CD8-positive, alpha-beta memory T cell (primary cell): ENCODE measurements around the gene SIRPD. TPM values are rescaled to one million over a fixed set of nuclear protein-coding genes. Genes with fewer than 3 reads are reported as not detected.

Experiments used
- CTCF ChIA-PET: fragments of 350-600 bp; sonication (Branson Sonifier 250); formaldehyde crosslinking; loops from one replicate; lab custom pipeline; 2021; ENCODE audit warnings: antibody characterized with exemption; lab: Charles Lee
- POLR2A ChIA-PET: fragments of 350-600 bp; sonication (Branson Sonifier 250); formaldehyde crosslinking; loops from one replicate; lab custom pipeline; 2021; ENCODE audit warnings: antibody characterized with exemption; lab: Charles Lee
- DNase-seq, 5 donors: peaks; one replicate each; pipeline versions ENCODE4 v3.0.0 to v3.0.0-alpha.2; 2020 to 2022; ENCODE audit warnings: mixed read lengths in 1 of 5
- H3K27ac ChIP-seq: one replicate; pipeline ENCODE4 v1.7.0; 2013; ENCODE audit warnings: low read depth, mild to moderate bottlenecking, low read length, moderate library complexity
- H3K27me3 ChIP-seq: 2 replicates; pipeline ENCODE4 v1.7.0; 2013; ENCODE audit warnings: low read length, mild to moderate bottlenecking; ENCODE audit not compliant: insufficient read depth, poor library complexity, severe bottlenecking
- H3K36me3 ChIP-seq: 2 replicates; pipeline ENCODE4 v1.7.0; 2013; ENCODE audit warnings: mild to moderate bottlenecking, low read length, moderate library complexity; ENCODE audit not compliant: insufficient read depth
- H3K4me1 ChIP-seq: 2 replicates; pipeline ENCODE4 v1.7.0; 2013; ENCODE audit warnings: mild to moderate bottlenecking, low read length, moderate library complexity; ENCODE audit not compliant: insufficient read depth
- H3K4me3 ChIP-seq: 2 replicates; pipeline ENCODE4 v1.7.0; 2013; ENCODE audit warnings: mild to moderate bottlenecking, low read length
- H3K9me3 ChIP-seq: 2 replicates; pipeline ENCODE4 v1.7.0; 2013; ENCODE audit warnings: mild to moderate bottlenecking, low read length
- H3K27ac Mint-ChIP-seq, 8 donors: one replicate each; pipeline ENCODE4 v1.8.0; 2020 to 2021; ENCODE audit warnings: mixed read lengths in 8 of 8, mild to moderate bottlenecking in 6 of 8, inconsistent platforms in 3 of 8, moderate library complexity in 3 of 8
- H3K27me3 Mint-ChIP-seq, 2 donors: one replicate each; pipeline ENCODE4 v1.8.0; 2020 to 2021; ENCODE audit warnings: mixed read lengths in 2 of 2, mild to moderate bottlenecking in 1 of 2, moderate library complexity in 1 of 2
- H3K36me3 Mint-ChIP-seq, 3 donors: one replicate each; pipeline ENCODE4 v1.8.0; 2020 to 2021; ENCODE audit warnings: mixed read lengths in 3 of 3, inconsistent platforms in 1 of 3, mild to moderate bottlenecking in 1 of 3
- H3K4me1 Mint-ChIP-seq, 3 donors: one replicate each; pipeline ENCODE4 v1.8.0; 2020 to 2021; ENCODE audit warnings: mixed read lengths in 3 of 3, inconsistent platforms in 1 of 3, mild to moderate bottlenecking in 1 of 3
- H3K4me3 Mint-ChIP-seq, 7 donors: one replicate each; pipeline ENCODE4 v1.8.0; 2020 to 2021; ENCODE audit warnings: mixed read lengths in 7 of 7, mild to moderate bottlenecking in 6 of 7, moderate library complexity in 4 of 7, inconsistent platforms in 2 of 7
- H3K9me3 Mint-ChIP-seq, 5 donors: one replicate each; pipeline ENCODE4 v1.8.0; 2020 to 2022; ENCODE audit warnings: mixed read lengths in 5 of 5, mild to moderate bottlenecking in 3 of 5, moderate library complexity in 2 of 5, inconsistent platforms in 1 of 5
- polyA plus RNA-seq: library from polyadenylated mRNA; unstranded; fragments of 300-500 nt; fragmentation: Illumina TruSeq; gene quantifications from one replicate; pipeline ENCODE4 v1.2.3, GENCODE V29; 2021
- total RNA-seq, 2 experiments: library from RNA; stranded (reverse); gene quantifications; one replicate each; pipeline ENCODE4 v1.2.3, GENCODE V29; 2021

Gene SIRPD
- total RNA-seq (not detected), polyA plus RNA-seq (not detected)

GRCh38 chr20:1557605-1558004, at the start of gene SIRPD:
Gene SIRPD, minus strand, starts transcription at chr20:1557705. Its CDS starts 52 bp downstream, at chr20:1557653.
- no peak for DNase-seq
- Mint-ChIP-seq H3K4me3 (no peak within 1 kb of the TSS), H3K9me3 (peaks cover 0 to 6% (median 3%) of the 10 kb centered on the region in 5 donors), H3K27me3 (peaks cover 0 to 2% of the 10 kb centered on the region in 2 donors), H3K4me1 (peaks cover 0 to 8% (median 7%) of the 10 kb centered on the region in 3 donors), H3K36me3 (peaks cover 0 to 15% (median 5%) of the 10 kb centered on the region in 3 donors), H3K27ac (peak within 1 kb of the TSS in 3 of 8 donors; percentile 25 to 66 (median 33))
- H3K27ac ChIP-seq, result no peak within 1 kb of the TSS
- H3K36me3 ChIP-seq, result no peaks in the 10 kb centered on the region
- H3K9me3 ChIP-seq, result no peaks in the 10 kb centered on the region
- ChIA-PET POLR2A (no interaction called here), CTCF (interaction anchor here (2.5 to 3.7 kb wide), 2 partner anchors 177 to 219 kb away, joined by 14 to 20 read pairs; no protein-coding TSS in a partner anchor)
- no peaks in the 10 kb centered on the region for H3K27me3 ChIP-seq
- H3K4me1 ChIP-seq, result no peaks in the 10 kb centered on the region
- no peak within 1 kb of the TSS for H3K4me3 ChIP-seq

DNA sequence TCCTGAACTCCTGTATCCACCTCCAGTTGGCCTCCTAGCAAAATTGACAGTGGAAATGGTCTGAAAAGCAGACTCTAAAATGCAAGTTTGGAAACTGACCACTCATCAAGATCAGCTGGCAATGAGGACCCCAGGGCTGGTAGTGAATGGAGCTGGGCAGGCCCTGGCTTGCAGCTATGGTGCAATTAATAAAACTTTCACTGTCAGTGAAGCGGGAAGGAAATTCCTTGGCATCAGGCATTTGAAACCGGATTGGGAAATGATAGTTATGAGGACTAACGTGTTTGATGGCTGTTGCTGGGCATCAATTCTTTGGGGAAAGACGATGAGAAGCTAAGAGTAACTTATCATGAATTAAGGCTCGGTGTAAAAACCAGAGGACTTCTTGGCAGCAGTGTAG, 43.2 kb upstream of the SIRPD start:
- Histone ChIP-seq H3K4me1 (no peaks in the 10 kb centered on the region), H3K27ac (no peak overlapping the region), H3K9me3 (no peaks in the 10 kb centered on the region), H3K4me3 (no peak overlapping the region), H3K36me3 (no peaks in the 10 kb centered on the region), H3K27me3 (no peaks in the 10 kb centered on the region)
- Mint-ChIP-seq H3K9me3 (no peaks in the 10 kb centered on the region), H3K27ac (no peak overlapping the region), H3K27me3 (no peaks in the 10 kb centered on the region), H3K4me3 (no peak overlapping the region), H3K4me1 (no peaks in the 10 kb centered on the region), H3K36me3 (peaks cover 0 to 33% (median 0%) of the 10 kb centered on the region in 3 donors)
- ChIA-PET CTCF (no interaction called here), POLR2A (no interaction called here)
- no peak for DNase-seq

DNA sequence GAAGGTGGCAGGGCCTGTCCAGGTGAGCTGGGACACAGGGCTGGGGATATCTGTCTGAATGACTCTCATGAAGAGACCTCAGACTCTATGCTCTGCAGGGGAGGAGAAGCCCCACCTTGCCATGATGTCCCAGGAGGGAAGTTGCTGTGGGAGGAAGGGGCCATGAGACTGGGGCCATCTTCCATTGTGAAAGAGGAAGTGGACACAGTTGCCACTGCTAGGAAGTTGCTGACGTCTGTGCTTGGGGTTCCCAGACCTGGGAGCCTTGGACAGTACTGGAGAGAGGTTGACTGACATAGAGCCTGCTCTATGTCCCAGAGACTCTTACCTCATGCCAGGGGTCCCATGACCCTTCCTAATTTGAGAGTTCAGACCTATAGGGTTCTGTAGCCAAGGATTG, 37.8 kb upstream of the SIRPD start:
- ChIA-PET CTCF (no interaction called here), POLR2A (no interaction called here)
- Histone ChIP-seq H3K9me3 (no peaks in the 10 kb centered on the region), H3K36me3 (no peaks in the 10 kb centered on the region), H3K4me3 (no peak overlapping the region), H3K4me1 (no peaks in the 10 kb centered on the region), H3K27me3 (no peaks in the 10 kb centered on the region), H3K27ac (no peak overlapping the region)
- Mint-ChIP-seq H3K9me3 (no peaks in the 10 kb centered on the region), H3K27me3 (no peaks in the 10 kb centered on the region), H3K27ac (peak overlapping the region in 1 of 8 donors; percentile 78), H3K36me3 (peaks cover 0 to 18% (median 3%) of the 10 kb centered on the region in 3 donors), H3K4me1 (no peaks in the 10 kb centered on the region), H3K4me3 (no peak overlapping the region)
- no peak for DNase-seq

GRCh38 chr20:1588533-1589460, 31.3 kb upstream of the SIRPD start:
- Histone ChIP-seq H3K4me1 (no peaks in the 10 kb centered on the region), H3K9me3 (no peaks in the 10 kb centered on the region), H3K36me3 (no peaks in the 10 kb centered on the region), H3K4me3 (no peak overlapping the region), H3K27ac (no peak overlapping the region), H3K27me3 (no peaks in the 10 kb centered on the region)
- ChIA-PET CTCF (interaction anchor here (1.3 to 2.0 kb wide), 2 partner anchors 108 to 145 kb away, joined by 3 to 8 read pairs; no protein-coding TSS in a partner anchor), POLR2A (interaction anchor here (0.6 kb wide), 1 partner anchor 36 kb away, joined by 3 read pairs; no protein-coding TSS in a partner anchor)
- H3K4me1 Mint-ChIP-seq, result peaks cover 0 to 41% (median 33%) of the 10 kb centered on the region in 3 donors
- no peaks in the 10 kb centered on the region for H3K27me3 Mint-ChIP-seq
- no peaks in the 10 kb centered on the region for H3K9me3 Mint-ChIP-seq
- peak in 1 of 5 donors; percentile 50 for DNase-seq
- peak overlapping the region in 4 of 8 donors; percentile 80 to 95 (median 86) for H3K27ac Mint-ChIP-seq
- H3K4me3 Mint-ChIP-seq, result peak overlapping the region in 3 of 7 donors; percentile 43 to 60 (median 45)
- H3K36me3 Mint-ChIP-seq, result peaks cover 0 to 1% (median 0%) of the 10 kb centered on the region in 3 donors

DNA sequence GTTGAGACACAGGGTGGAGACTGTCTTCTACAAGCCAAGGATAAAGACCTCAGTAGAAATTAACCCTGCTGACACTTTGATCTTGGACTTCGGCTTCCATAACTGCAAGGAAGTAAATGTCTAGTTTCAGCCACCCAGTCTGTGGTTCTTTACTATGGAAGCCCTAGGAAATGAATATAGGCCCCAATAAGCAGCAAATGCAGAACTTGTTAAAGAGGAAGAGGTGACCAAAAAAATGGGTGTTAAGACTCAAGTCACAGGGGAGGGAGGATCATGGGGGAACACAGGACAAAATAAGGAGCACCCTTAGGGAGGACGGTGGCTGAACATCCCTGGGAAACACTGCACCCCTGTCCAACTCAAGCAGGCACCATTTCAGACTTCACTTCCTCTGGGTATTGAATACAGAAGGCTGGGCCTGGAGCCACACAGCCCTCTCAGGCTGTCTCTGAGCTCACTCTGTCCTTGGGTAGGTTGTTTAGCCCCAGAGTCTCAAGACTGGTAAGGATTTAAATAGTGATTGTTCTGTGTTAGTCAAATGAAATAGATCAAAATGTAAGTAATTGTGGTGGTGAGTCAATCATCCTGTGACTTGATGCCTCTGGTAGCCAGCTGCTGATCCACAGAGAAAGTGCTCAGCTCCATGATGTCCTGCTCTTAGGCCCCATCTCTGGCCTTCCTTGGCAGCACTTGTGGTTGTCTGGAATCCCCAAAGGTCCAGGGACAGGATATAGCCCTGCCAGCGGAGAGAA, 30.5 kb upstream of the SIRPD start:
- H3K36me3 Mint-ChIP-seq, result peaks cover 0 to 1% (median 0%) of the 10 kb centered on the region in 3 donors
- H3K27me3 ChIP-seq, result no peaks in the 10 kb centered on the region
- peak overlapping the region in 3 of 7 donors; percentile 43 to 60 (median 45) for H3K4me3 Mint-ChIP-seq
- no peak overlapping the region for H3K4me3 ChIP-seq
- H3K9me3 ChIP-seq, result no peaks in the 10 kb centered on the region
- CTCF ChIA-PET, result interaction anchor here (1.3 to 2.0 kb wide), 2 partner anchors 109 to 146 kb away, joined by 3 to 8 read pairs; no protein-coding TSS in a partner anchor
- H3K36me3 ChIP-seq, result no peaks in the 10 kb centered on the region
- no peak overlapping the region for H3K27ac ChIP-seq
- H3K4me1 Mint-ChIP-seq, result peaks cover 0 to 41% (median 33%) of the 10 kb centered on the region in 3 donors
- no peaks in the 10 kb centered on the region for H3K9me3 Mint-ChIP-seq
- no peak for DNase-seq
- H3K27ac Mint-ChIP-seq, result peak overlapping the region in 4 of 8 donors; percentile 80 to 95 (median 86)
- POLR2A ChIA-PET, result no interaction called here
- H3K27me3 Mint-ChIP-seq, result no peaks in the 10 kb centered on the region
- H3K4me1 ChIP-seq, result no peaks in the 10 kb centered on the region

DNA sequence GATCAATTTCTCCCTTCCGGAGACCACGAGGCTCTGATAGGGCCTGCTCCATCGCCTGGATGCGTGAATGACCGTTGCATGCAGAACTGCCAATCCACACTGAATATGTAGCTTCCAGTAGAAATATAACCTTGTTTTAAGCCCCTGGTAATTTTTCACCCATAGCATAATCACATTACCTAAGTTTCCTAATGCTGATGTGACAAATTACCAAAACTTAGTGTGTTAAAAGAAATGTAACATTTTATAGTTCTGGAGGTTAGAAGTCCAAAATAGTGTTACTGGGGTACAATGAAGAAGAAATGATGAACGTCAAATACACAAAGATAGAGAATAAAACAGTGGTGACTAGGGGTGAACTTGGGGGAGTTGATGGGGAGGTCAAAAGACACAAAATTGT, 22.0 kb upstream of the SIRPD start:
- Mint-ChIP-seq H3K36me3 (peaks cover 0 to 17% (median 0%) of the 10 kb centered on the region in 3 donors), H3K27me3 (no peaks in the 10 kb centered on the region), H3K27ac (no peak overlapping the region), H3K9me3 (no peaks in the 10 kb centered on the region), H3K4me1 (no peaks in the 10 kb centered on the region), H3K4me3 (no peak overlapping the region)
- DNase-seq, result no peak
- Histone ChIP-seq H3K4me1 (no peaks in the 10 kb centered on the region), H3K27ac (no peak overlapping the region), H3K27me3 (no peaks in the 10 kb centered on the region), H3K4me3 (no peak overlapping the region), H3K36me3 (no peaks in the 10 kb centered on the region), H3K9me3 (no peaks in the 10 kb centered on the region)
- ChIA-PET POLR2A (no interaction called here), CTCF (interaction anchor here (1.7 kb wide), 1 partner anchor 155 kb away, joined by 3 read pairs; no protein-coding TSS in a partner anchor)

- no peak for DNase-seq
- H3K4me1 Mint-ChIP-seq, result no peaks in the 10 kb centered on the region
- H3K27me3 Mint-ChIP-seq, result no peaks in the 10 kb centered on the region
- ChIA-PET POLR2A (no interaction called here), CTCF (interaction anchor here (1.0 kb wide), 1 partner anchor 157 kb away, joined by 4 read pairs; no protein-coding TSS in a partner anchor)
- H3K27ac Mint-ChIP-seq, result no peak overlapping the region
- H3K36me3 Mint-ChIP-seq, result peaks cover 0 to 17% (median 0%) of the 10 kb centered on the region in 3 donors
- Histone ChIP-seq H3K27ac (no peak overlapping the region), H3K9me3 (no peaks in the 10 kb centered on the region), H3K36me3 (no peaks in the 10 kb centered on the region), H3K4me3 (no peak overlapping the region), H3K27me3 (no peaks in the 10 kb centered on the region), H3K4me1 (no peaks in the 10 kb centered on the region)
- no peaks in the 10 kb centered on the region for H3K9me3 Mint-ChIP-seq
- no peak overlapping the region for H3K4me3 Mint-ChIP-seq
These were observed 20.4 kb upstream of the SIRPD start for GRCh38 chr20:1577906-1578305.
